ENCODE data around the gene ITPRIP.

- no peak for TF ChIP-seq CTCF (IDR thresholded peaks at IDR 0.05)
- TF ChIP-seq POLR2A (IDR thresholded peaks at IDR 0.05), result no peak
Measured at GRCh38 chr10:104288355-104288754, 49.9 kb downstream of the ITPRIP start.

Data from lower leg skin (tissue), 3 donors.